HG02852 (cell line): ENCODE measurements around the gene TBXA2R.
"Not testable (repeated sequence)": the region's sequence is repeated elsewhere in the genome, so short reads cannot be mapped to it uniquely, and the experiment has no call there.

Source experiments
- ATAC-seq: cut with Tn5 transposase; IDR thresholded peaks from one replicate; pipeline ENCODE4 v1.9.1; 2021; ENCODE audit warnings: mild to moderate bottlenecking, moderate library complexity; ENCODE audit not compliant: unreplicated experiment

The TBXA2R gene

DNA sequence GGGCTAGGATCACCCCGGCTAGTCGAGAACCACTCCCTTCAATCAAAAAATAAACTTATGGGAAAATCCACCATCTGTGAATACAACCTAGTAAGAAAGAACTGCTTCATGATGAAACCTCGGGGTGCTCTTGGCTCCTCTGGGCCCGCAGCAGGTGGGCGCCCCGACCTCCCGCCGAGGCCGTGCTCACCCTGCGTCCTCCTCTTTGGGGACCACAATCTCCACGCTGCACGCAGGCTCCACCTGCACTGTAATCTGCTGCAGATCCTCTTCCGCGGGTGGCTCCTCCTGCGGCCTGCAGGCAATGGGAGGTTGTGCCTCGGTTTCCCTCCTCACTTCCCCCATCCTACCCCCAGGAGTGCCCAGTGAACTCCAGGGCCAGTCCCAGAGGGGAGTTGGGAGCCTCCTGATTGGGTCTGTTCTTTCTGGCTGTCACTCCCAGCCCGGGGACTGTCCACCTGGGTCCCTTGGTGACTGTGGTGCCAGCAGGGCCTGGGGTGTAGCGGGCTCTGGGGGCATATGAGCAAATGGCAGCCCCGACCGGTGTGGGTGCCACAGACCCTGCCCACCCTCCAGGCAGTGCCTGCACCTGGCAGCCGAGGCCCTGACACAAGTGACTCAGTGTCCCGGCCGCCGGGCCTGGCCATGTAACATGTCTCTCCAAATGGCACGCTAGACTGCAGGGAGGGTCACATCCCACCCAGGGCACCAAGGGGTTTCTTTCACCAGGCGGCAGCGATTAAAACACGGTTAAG is 35.0 kb upstream of the TBXA2R start:
- no peak for ATAC-seq

DNA sequence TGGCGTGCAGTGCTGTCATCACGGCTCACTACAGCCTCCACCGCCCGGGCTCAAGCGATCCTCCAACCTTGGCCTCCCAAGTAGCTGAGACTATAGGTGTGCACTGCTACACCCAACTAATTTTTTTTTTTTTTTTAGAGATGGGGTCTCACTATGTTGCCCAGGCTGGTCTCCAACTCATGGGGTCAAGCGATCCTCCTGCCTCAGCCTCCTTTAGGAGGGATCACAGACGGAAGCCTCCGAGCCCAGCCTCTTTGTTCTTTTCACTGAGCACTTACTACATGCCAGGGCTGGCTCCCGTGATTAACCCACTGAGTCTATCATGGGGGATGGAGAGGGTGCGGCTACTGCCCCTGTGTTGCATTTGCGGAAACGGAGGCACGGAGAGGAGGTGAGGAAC is 32.8 kb upstream of the TBXA2R start:
- no peak for ATAC-seq

GRCh38 chr19:3638208-3639193 is 31.8 kb upstream of the TBXA2R start:
- no peak for ATAC-seq

- no peak for ATAC-seq
Observed at GRCh38 chr19:3637621-3638020, 30.9 kb upstream of the TBXA2R start.

DNA sequence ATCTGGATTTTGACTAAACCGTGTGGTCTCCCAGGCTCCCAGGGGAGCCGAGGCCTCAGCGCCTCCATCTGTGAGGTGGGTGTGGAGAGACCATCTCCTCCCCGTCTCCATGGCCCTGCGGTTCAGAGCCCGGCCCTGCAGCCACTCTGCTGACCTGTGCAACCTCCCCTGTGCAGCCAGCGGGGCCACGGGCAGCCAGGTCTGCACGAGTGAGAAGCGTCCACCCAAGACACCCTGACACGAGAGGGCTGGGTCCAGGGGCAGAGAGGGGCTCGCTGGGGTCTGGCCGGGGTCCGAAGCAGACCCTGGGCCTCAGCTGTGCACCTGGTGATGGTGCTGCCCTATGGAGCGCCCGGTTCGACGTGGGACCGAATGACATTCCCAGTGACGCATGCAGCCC is 30.3 kb upstream of the TBXA2R start:
- no peak for ATAC-seq

DNA sequence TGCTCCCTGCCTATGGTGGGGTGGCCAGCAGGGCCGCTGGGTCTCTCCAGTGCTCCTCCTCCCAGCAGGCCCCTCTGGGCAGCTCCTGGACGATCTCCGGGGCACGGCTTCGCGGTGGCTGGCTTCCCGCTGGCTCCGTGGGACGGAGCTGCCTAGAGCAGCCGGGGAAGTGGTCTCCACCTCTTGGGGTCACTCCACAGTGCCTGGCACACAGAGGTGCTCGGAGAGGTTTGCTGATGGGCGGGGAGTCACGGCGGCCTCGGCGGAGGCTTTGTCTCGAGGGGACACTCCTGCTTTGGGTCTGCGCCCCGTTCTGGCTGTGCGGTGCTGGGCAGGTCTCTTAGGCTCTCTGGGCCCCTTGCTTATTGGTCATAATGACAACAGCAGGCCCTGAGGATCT is 29.8 kb upstream of the TBXA2R start:
- no peak for ATAC-seq

GRCh38 chr19:3634496-3635045 is 27.9 kb upstream of the TBXA2R start:
- no peak for ATAC-seq

DNA sequence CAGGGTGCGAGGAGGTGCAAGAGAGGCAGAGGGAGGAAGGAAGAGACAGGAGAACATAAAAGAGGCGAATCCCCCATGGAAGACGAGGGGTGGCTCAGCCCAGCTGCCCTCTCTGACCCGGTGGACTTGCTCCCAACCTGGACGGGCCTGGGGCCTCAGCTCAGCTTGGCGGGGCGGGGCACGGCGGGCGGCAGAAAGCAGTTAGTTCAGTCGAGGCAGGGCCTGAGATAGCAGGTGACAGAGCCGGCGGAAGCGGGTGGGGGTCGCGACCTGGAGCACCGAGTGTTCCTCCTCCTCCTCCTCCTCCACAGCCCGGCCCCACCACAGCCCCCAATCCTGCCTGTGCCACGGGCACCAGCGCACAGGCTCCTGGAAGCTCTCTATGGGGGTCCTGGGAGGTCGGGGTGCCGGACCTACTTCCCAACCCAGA is 26.9 kb upstream of the TBXA2R start:
- no peak for ATAC-seq

- ATAC-seq = no peak
Observed at GRCh38 chr19:3632739-3633558, 26.3 kb upstream of the TBXA2R start.

DNA sequence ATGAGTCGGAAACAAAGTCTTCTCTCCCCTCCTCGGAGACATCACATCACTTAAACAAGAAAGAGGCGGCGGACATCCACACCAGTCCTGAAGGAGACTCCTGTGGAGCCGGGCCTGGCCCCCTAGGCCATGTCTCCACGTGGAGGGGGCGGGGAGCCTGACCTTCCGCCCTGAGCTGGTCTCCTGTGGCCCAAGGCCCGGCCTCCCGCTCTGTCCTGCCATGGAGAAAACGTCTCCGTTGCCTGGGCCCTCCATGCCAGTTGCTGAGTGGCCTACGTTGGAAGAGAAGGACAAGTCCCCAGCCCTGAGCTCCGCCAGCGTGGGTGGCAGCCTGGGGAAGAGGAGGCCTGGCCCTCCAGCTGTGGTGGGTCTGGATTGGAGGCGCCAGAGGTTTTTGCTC is 25.4 kb upstream of the TBXA2R start:
- ATAC-seq = no peak

DNA sequence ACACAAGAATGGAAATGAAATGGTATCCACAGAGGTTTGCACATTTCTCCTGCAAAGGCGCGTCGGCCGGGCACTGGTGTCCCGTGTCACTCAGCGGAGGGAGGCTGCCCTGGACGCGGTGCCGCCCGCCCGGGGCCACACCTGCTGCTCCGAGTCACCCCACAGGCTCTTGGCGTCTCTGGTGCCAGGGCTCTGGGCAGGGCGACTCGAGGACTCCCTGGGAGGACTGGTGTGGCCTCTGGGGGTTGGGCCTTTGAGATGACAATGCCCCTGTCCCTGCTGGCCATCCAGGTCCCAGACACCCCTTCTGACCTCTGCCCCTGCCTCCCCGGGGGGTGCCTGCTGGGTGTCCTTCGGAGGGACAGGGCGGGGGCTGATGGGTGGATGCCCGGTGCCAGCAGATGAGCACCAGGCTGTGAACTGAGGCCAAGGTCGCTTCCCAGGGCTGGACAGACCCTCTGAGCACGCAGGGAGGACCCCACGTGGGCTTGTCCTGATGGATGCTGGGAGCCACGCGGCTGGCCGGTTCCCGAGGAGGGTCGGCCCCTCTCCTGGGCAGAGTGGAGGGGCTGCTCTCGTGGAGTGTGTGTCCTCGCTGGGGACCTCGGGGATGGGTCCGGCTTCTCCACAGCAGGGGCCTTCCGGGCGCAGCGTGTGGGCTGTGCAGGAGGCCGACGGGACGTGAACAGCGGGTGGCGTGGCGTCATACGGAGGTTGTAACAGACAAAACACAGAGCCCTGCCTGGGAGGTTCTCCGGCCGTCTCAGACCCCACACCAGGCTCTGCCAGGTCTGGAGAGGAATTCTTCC is 24.6 kb upstream of the TBXA2R start:
- no peak for ATAC-seq

GRCh38 chr19:3628766-3629165 is 22.1 kb upstream of the TBXA2R start:
- not testable (repeated sequence) for ATAC-seq

GRCh38 chr19:3627351-3627723 is 20.7 kb upstream of the TBXA2R start:
- no peak for ATAC-seq

GRCh38 chr19:3626473-3627350 is 20.0 kb upstream of the TBXA2R start, which contains the start of gene CACTIN:
CACTIN (minus strand) TSS chr19:3626790; CDS start chr19:3626762, 28 bp downstream.
- ATAC-seq = peak; percentile 91

GRCh38 chr19:3625996-3626472 is 19.4 kb upstream of the TBXA2R start:
- peak; percentile 3 for ATAC-seq

DNA sequence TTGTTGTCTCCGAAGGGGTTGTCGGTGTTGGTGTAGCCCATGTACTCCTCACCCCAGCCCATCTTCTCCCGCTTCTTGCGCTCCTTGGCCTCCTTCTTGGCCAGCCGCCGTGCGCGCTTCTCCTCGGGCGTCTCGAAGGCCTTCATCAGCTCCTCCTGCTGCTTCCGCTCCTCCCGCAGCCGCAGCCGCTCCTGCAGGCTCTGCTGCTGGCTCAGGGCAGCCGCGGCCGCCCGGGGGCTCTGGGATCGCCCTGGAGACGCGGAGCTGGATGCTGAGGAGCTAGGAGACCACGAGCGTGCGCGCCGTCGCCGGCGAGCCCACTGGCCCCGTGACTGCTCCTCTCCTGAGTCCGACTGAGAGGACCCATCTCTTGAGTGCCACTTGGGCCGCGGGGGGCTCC is 17.0 kb upstream of the TBXA2R start:
- no peak for ATAC-seq

DNA sequence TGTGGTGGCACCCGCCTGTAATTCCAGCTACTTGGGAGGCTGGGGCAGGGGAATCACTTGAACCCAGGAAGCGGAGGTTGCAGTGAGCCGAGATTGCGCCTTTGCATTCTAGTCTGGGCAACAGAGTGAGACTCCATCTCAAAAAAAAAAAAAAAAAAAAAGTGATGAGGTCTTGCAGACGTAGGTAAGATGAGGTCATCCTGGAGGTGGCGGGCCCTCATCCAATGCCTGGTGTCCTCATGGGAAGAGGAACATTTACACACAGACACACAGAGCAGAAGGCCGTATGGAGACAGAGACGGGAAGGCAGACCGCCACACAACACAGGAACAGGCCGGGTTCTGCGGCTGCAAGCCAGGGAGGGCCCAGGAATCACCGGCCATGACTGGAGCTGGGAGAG is 15.5 kb upstream of the TBXA2R start:
- ATAC-seq = no peak

DNA sequence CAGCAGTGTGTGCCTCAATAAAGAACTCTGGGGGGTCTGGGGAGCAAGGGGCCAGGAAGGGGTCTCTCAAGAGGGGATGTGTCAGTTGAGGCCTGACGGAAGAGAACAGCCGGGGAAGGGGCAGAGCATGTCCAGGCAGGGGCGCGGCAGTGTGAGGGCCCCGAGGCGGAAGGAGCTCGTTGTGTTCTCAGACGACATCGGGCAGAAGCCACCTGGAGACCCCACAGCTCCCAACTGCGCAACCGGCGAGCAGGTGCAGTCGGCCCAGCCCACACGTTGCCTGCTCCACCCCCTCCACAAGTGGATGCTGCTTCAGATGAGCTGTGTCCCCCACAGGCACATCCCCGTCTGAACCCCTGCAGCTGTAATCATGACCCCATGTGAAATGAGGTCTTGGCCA is 15.0 kb upstream of the TBXA2R start:
- ATAC-seq = no peak
